Measurements from ENCODE around the gene C13orf42.
A peak's percentile ranks its signal among the peaks of the same experiment; 100 is the strongest.

The C13orf42 gene

GRCh38 chr13:51154029-51154555, 43.0 kb upstream of the C13orf42 start:
- CTCF ChIA-PET: interaction anchor here (0.6 kb wide), 1 partner anchor 52 kb away, joined by 4 read pairs; no protein-coding TSS in a partner anchor
- no peak for DNase-seq (ENCODE audit: low spot score)

GRCh38 chr13:51153527-51153926, 42.5 kb upstream of the C13orf42 start:
- H3K27ac ChIP-seq: no peak overlapping the region
- ChIA-PET CTCF (interaction anchor here (0.6 to 2.9 kb wide), 3 partner anchors 28 to 133 kb away, joined by 4 to 8 read pairs (median 5); no protein-coding TSS in a partner anchor), POLR2A (ENCODE audit: low non-redundant PET) (no interaction called here)
- TF ChIP-seq CTCF (conservative IDR thresholded peaks at IDR 0.05; ENCODE audit: low read depth): no peak
- no peak for DNase-seq (ENCODE audit: low spot score)

More at GRCh38 chr13:51154029-51154555, 43.0 kb upstream of the C13orf42 start:
- TF ChIP-seq CTCF (conservative IDR thresholded peaks at IDR 0.05; ENCODE audit: low read depth): no peak
- POLR2A ChIA-PET (ENCODE audit: low non-redundant PET): no interaction called here
- H3K27ac ChIP-seq: no peak overlapping the region

GRCh38 chr13:51152701-51153100, 41.6 kb upstream of the C13orf42 start:
- POLR2A ChIA-PET (ENCODE audit: low non-redundant PET): no interaction called here
- no peak for DNase-seq (ENCODE audit: low spot score)
- TF ChIP-seq CTCF (conservative IDR thresholded peaks at IDR 0.05; ENCODE audit: low read depth): no peak
- H3K27ac ChIP-seq: no peak overlapping the region
- CTCF ChIA-PET: interaction anchor here (0.6 to 2.9 kb wide), 3 partner anchors 17 to 134 kb away, joined by 4 to 8 read pairs (median 5); no protein-coding TSS in a partner anchor

- no peak overlapping the region for H3K27ac ChIP-seq
- CTCF ChIA-PET: interaction anchor here (2.9 kb wide), 1 partner anchor 135 kb away, joined by 8 read pairs; no protein-coding TSS in a partner anchor
- TF ChIP-seq CTCF (conservative IDR thresholded peaks at IDR 0.05; ENCODE audit: low read depth): no peak
- no peak for DNase-seq (ENCODE audit: low spot score)
- POLR2A ChIA-PET (ENCODE audit: low non-redundant PET): no interaction called here
Observed at GRCh38 chr13:51151463-51151862, 40.4 kb upstream of the C13orf42 start.

GRCh38 chr13:51148952-51149573, 38.0 kb upstream of the C13orf42 start:
- POLR2A ChIA-PET (ENCODE audit: low non-redundant PET): no interaction called here

More at GRCh38 chr13:51148952-51149573, 38.0 kb upstream of the C13orf42 start:
- CTCF ChIA-PET: interaction anchor here (0.6 to 2.1 kb wide), 9 partner anchors 28 to 780 kb away, joined by 3 to 15 read pairs (median 5); no protein-coding TSS in a partner anchor
- peak; percentile 26 for DNase-seq (ENCODE audit: low spot score)
- H3K27ac ChIP-seq: no peak overlapping the region
- TF ChIP-seq CTCF (conservative IDR thresholded peaks at IDR 0.05; ENCODE audit: low read depth): peak; percentile 57
